NT2/D1 (cell line): ENCODE results near the gene ADCY9.

ENCODE experiments used
- DNase-seq: peaks from one replicate; pipeline ENCODE4 v3.0.0-alpha.2; 2011; ENCODE audit warnings: low read depth, low spot score
- H3K27me3 ChIP-seq: 2 replicates; pipeline ENCODE4 v1.6.0; 2011; ENCODE audit warnings: mild to moderate bottlenecking; ENCODE audit not compliant: insufficient read length, insufficient read depth
- H3K36me3 ChIP-seq: 2 replicates; pipeline ENCODE4 v1.6.1; 2011; ENCODE audit warnings: mild to moderate bottlenecking, low read length, mixed read lengths; ENCODE audit not compliant: insufficient read depth, insufficient read length
- H3K4me1 ChIP-seq: 2 replicates; pipeline ENCODE4 v1.5.1; 2011; ENCODE audit not compliant: insufficient read depth, insufficient read length
- H3K4me3 ChIP-seq: 2 replicates; pipeline ENCODE4 v1.5.1; 2011; ENCODE audit warnings: low read depth; ENCODE audit not compliant: insufficient read length
- H3K9ac ChIP-seq: 2 replicates; pipeline ENCODE4 v1.6.0; 2011; ENCODE audit warnings: low read depth; ENCODE audit not compliant: insufficient read length
- H3K9me3 ChIP-seq: 2 replicates; pipeline ENCODE4 v1.5.1; 2011; ENCODE audit warnings: mild to moderate bottlenecking, low read length; ENCODE audit not compliant: insufficient read depth
- SUZ12 ChIP-seq: IDR thresholded peaks from 2 replicates; pipeline ENCODE4 v1.6.1; 2011; ENCODE audit not compliant: insufficient read length, insufficient read depth; ENCODE audit errors: extremely low read depth
- YY1 ChIP-seq: IDR thresholded peaks from 2 replicates; pipeline ENCODE4 v1.6.1; 2011; ENCODE audit not compliant: insufficient read length, insufficient read depth
- ZNF274 ChIP-seq: IDR thresholded peaks from 2 replicates; pipeline ENCODE4 v1.6.1; 2011; ENCODE audit warnings: mild to moderate bottlenecking, low read depth, low read length

Gene ADCY9

DNA sequence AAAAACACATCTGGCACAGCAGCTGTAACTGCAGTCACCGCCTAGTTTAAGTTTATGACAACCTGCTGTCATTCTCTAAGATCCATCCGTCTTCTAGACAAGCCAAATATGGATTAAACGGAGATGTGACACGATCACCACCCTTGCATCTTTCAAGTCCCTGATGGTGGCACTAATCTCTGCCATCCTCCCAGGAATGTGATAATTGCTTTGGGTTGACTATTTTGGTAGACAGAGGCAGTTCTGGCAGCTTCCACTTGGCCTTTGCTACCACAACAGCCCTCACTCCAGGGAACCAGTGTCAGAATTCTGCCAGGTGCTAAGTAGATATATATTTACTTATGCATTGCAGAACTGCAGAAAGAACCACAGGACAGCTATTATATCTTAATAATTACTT, 81.3 kb downstream of the ADCY9 start:
- no peak for DNase-seq

GRCh38 chr16:4033951-4034350, 82.3 kb downstream of the ADCY9 start:
- Histone ChIP-seq H3K4me3 (no peak overlapping the region), H3K27me3 (no peaks in the 10 kb centered on the region), H3K36me3 (no peaks in the 10 kb centered on the region)

More for the DNA sequence above, 81.3 kb downstream of the ADCY9 start:
- H3K4me3 ChIP-seq: no peak overlapping the region
- H3K36me3 ChIP-seq: no peaks in the 10 kb centered on the region
- TF ChIP-seq ZNF274 (no peak), YY1 (no peak), SUZ12 (no peak)
- no peaks in the 10 kb centered on the region for H3K4me1 ChIP-seq
- no peak overlapping the region for H3K9ac ChIP-seq
- H3K9me3 ChIP-seq: no peaks in the 10 kb centered on the region
- H3K27me3 ChIP-seq: no peaks in the 10 kb centered on the region

DNA sequence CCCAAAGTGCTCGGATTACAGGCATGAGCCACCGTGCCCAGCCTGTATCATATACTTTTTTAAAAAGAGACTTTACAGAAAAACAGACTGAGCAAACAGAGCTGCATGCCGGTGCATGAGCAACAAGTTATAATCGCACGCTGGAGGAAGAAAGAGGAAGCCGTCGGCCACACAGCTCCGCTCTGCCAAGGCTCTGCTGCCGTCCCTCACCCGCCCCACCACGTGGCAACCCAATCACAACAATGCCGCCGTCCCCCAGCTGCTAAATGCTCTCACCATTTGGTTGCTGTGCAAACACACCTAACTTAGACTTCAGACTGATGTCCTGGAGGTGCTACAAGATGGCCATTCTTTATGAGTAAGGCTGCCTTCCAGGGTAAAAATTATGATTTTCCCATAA, 83.5 kb downstream of the ADCY9 start:
- TF ChIP-seq YY1 (no peak), ZNF274 (no peak), SUZ12 (no peak)
- Histone ChIP-seq H3K27me3 (no peaks in the 10 kb centered on the region), H3K36me3 (no peaks in the 10 kb centered on the region), H3K4me1 (no peaks in the 10 kb centered on the region), H3K4me3 (no peak overlapping the region), H3K9ac (no peak overlapping the region), H3K9me3 (no peaks in the 10 kb centered on the region)
- DNase-seq: no peak

More at GRCh38 chr16:4033951-4034350, 82.3 kb downstream of the ADCY9 start:
- no peaks in the 10 kb centered on the region for H3K4me1 ChIP-seq
- TF ChIP-seq ZNF274 (no peak), SUZ12 (no peak), YY1 (no peak)
- no peaks in the 10 kb centered on the region for H3K9me3 ChIP-seq
- DNase-seq: no peak
- no peak overlapping the region for H3K9ac ChIP-seq

GRCh38 chr16:4028144-4028543, 88.1 kb downstream of the ADCY9 start:
- Histone ChIP-seq H3K36me3 (no peaks in the 10 kb centered on the region), H3K4me1 (no peaks in the 10 kb centered on the region), H3K27me3 (no peaks in the 10 kb centered on the region), H3K9me3 (peaks cover 10% of the 10 kb centered on the region; the same call in 1 of the 2 replicates), H3K9ac (no peak overlapping the region), H3K4me3 (no peak overlapping the region)
- DNase-seq: no peak
- TF ChIP-seq ZNF274: no peak
- TF ChIP-seq YY1: no peak
- no peak for TF ChIP-seq SUZ12

DNA sequence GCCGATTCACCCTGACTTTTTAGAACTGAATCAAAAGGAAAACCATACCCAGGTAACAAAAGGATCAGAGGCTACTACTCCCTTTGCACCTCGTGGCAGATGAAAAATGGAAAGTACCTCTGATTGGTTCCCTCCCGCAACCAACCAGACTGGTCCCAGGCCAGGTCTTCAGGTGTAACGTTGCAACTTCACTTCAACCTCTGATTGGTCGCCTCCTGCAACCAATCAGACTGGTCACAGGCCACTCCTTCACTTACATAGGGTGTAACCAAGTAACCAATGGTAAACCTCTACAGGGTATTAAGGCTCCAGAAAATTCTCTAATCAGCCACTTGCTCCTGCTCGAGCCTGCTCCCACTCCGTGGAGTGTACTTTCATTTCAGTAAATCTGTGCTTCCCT, 89.4 kb downstream of the ADCY9 start:
- peaks cover 10% of the 10 kb centered on the region; the same call in 1 of the 2 replicates for H3K9me3 ChIP-seq
- no peak overlapping the region for H3K4me3 ChIP-seq
- H3K36me3 ChIP-seq: no peaks in the 10 kb centered on the region
- TF ChIP-seq ZNF274: no peak
- TF ChIP-seq SUZ12: no peak
- no peak for TF ChIP-seq YY1
- no peaks in the 10 kb centered on the region for H3K4me1 ChIP-seq
- no peak for DNase-seq
- H3K9ac ChIP-seq: no peak overlapping the region
- H3K27me3 ChIP-seq: no peaks in the 10 kb centered on the region

DNA sequence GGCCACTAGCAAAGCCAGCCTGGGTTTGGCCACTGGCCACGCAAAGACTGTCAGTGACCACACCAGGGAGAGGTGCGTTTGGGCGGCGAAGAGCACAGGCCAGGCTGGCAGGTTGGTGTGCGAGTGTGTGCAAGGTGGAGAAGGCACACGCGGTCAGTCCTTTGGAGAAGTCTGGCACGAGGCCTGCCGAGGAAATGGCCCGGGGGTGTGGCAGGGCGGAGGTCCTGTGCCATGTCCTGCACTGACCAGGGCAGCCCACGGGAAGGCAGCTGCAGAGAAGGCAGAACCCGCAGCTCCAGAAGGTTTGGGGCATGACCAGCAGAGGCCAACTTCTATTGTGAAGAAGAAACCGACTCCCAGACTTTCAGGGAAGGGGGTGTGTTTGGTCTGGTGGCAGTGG, 90.8 kb downstream of the ADCY9 start:
- peaks cover 6% of the 10 kb centered on the region for H3K4me1 ChIP-seq
- no peak overlapping the region for H3K9ac ChIP-seq
- no peak overlapping the region for H3K4me3 ChIP-seq
- TF ChIP-seq SUZ12 (no peak), YY1 (no peak), ZNF274 (no peak)
- peaks cover 10% of the 10 kb centered on the region; the same call in 1 of the 2 replicates for H3K9me3 ChIP-seq
- no peak for DNase-seq
- H3K27me3 ChIP-seq: no peaks in the 10 kb centered on the region
- no peaks in the 10 kb centered on the region for H3K36me3 ChIP-seq

DNA sequence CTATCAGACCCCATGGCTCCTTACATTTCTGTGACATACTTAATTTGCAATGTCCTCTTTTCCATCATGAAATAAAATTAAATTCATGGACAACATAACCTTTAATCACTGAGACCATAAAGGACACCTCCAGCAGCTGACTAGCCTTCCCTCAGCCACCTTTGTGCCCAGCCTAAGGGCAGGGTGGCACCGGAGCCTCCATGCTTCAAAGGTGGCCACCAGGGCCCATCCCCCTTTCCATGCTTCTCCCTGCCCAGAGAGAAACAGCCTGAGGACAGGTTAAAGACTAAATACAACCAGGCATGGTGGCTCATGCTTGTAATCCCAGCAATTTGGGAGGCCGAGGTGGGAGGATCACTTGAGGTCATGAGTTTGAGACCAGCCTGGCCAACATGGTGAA, 94.3 kb downstream of the ADCY9 start:
- TF ChIP-seq YY1: no peak
- no peak for TF ChIP-seq ZNF274
- no peak for TF ChIP-seq SUZ12
- no peak for DNase-seq
- no peak overlapping the region for H3K4me3 ChIP-seq
- H3K9me3 ChIP-seq: peaks cover 4% of the 10 kb centered on the region; the same call in 1 of the 2 replicates
- no peaks in the 10 kb centered on the region for H3K36me3 ChIP-seq
- H3K9ac ChIP-seq: no peak overlapping the region
- H3K27me3 ChIP-seq: no peaks in the 10 kb centered on the region
- H3K4me1 ChIP-seq: peaks cover 6% of the 10 kb centered on the region
